Astrocyte of the cerebellum (primary cell): Measurements from ENCODE around the gene IRX4.

Source experiments
- DNase-seq: peaks from one replicate; pipeline ENCODE4 v3.0.0-alpha.2; 2011; ENCODE audit warnings: low read depth
- H3K4me3 ChIP-seq: 2 replicates; pipeline ENCODE4 v1.5.1; 2011; ENCODE audit warnings: mild to moderate bottlenecking, low read depth, low read length, moderate library complexity
- in situ Hi-C: cut with HindIII; loops from 2 replicates; pipeline ENCODE4 v1.10.0; 2017; ENCODE audit warnings: low sequenced_read_pairs
- TF ChIP-seq, protein P1 (sequence below): IDR thresholded peaks from 2 replicates; pipeline ENCODE4 v1.5.1; 2012; ENCODE audit warnings: low read length, low read depth, moderate library complexity, mild to moderate bottlenecking; ENCODE audit errors: missing control alignments

The IRX4 gene

DNA sequence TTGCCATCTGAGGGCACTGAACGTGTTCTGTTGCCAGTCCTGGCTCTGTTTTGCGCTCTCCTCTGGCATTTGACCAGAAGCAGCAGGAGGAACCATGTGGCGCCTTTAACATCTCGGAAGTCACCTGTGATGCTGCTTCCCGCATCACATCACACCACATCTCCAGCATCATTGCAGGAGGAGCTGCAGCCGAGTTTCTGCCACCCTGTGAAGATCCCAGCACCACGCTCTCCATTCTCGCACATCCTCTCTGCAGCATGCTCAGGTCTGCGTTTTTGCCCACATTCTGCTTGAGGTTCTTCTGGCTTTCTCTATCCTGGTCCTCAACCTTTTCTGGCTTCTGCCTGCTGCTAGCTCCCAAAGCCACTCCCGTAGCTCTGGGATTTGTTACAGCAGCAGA lies 11.0 kb upstream of the IRX4 start:
- TF ChIP-seq, protein P1, sequence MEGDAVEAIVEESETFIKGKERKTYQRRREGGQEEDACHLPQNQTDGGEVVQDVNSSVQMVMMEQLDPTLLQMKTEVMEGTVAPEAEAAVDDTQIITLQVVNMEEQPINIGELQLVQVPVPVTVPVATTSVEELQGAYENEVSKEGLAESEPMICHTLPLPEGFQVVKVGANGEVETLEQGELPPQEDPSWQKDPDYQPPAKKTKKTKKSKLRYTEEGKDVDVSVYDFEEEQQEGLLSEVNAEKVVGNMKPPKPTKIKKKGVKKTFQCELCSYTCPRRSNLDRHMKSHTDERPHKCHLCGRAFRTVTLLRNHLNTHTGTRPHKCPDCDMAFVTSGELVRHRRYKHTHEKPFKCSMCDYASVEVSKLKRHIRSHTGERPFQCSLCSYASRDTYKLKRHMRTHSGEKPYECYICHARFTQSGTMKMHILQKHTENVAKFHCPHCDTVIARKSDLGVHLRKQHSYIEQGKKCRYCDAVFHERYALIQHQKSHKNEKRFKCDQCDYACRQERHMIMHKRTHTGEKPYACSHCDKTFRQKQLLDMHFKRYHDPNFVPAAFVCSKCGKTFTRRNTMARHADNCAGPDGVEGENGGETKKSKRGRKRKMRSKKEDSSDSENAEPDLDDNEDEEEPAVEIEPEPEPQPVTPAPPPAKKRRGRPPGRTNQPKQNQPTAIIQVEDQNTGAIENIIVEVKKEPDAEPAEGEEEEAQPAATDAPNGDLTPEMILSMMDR, result no peak
- in situ Hi-C loops, result no loop called here
- no peak overlapping the region for H3K4me3 ChIP-seq
- DNase-seq, result no peak

DNA sequence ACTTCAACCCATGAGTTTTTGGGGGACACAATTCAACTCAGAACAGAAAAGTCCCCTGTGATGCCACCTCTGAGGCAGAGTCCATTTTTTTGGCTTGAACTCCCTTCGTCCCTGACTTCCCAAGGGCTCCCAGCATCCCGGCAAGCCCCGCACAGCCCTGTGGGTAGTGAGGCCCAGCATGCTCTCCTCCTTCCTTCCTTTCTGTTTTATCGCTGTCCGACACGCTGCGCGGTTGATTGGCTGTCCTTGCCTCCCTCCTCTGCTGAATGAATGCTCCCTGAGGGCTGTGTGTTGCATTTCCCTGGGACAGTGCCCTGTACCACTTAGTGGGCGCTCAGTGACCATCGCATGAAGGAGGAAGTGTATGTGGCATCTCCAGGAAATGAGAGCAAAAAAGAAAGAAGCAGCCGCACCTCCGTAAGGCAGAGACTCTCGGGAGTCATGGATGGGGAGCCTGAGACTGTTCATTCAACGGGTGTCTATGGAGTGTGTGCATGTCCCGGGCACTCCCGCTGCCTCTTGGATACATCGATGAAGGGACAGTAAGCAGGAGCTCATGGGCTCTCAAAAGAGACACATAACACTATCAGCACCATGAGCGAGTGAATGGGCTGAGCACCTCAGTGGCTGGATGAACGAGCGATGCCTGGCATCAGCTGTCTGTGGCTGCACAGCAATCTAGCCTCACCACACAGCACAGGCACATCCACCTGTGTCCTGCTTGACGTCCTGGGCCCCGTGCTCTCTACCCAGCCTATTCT lies 10.1 kb upstream of the IRX4 start:
- no peak overlapping the region for H3K4me3 ChIP-seq
- no peak for DNase-seq
- in situ Hi-C loops, result no loop called here
- TF ChIP-seq, protein P1, result no peak

DNA sequence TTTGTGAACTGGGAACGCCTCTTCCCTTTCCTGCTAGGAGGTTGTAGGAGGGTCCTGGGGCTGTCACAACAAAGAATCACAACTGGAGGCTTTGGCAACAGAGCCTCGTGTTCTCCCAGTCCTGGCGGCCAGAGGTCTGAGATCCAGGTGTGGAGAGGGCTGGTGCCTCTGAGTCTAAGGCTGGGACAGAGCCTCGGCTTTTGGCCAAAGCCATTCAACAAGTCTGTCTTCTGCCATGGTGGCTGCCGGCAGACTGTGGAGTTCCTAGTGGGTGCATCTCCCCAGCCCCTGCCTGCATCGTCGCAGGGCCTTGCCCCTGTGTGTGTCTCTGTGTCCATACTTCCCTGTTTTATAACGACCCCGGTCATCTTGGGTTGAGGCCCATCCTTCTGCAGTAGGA lies 9.5 kb upstream of the IRX4 start:
- in situ Hi-C loops, result no loop called here
- DNase-seq, result no peak
- TF ChIP-seq, protein P1, result no peak
- H3K4me3 ChIP-seq, result no peak overlapping the region

DNA sequence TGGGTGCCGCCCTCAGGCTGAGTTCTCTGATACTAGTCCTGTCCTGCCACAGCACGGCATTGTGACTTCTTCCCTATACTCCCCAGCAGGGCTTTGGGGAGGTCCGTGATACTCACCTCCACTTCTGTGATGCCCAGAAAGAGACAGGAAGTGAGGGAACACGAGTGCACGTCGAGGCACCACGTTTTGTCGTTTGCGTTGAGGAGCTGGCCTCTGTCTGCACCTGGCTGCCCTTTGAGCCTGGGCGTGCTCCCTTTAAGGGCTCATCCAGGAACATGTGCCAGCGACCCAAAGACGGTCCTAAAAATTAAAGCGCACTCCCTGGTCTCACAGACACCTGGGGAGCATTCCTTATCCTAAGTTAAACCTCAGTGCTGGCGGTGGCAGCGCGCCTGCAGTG lies 8.7 kb upstream of the IRX4 start:
- DNase-seq, result no peak
- in situ Hi-C loops, result no loop called here
- TF ChIP-seq, protein P1, result no peak
- no peak overlapping the region for H3K4me3 ChIP-seq

DNA sequence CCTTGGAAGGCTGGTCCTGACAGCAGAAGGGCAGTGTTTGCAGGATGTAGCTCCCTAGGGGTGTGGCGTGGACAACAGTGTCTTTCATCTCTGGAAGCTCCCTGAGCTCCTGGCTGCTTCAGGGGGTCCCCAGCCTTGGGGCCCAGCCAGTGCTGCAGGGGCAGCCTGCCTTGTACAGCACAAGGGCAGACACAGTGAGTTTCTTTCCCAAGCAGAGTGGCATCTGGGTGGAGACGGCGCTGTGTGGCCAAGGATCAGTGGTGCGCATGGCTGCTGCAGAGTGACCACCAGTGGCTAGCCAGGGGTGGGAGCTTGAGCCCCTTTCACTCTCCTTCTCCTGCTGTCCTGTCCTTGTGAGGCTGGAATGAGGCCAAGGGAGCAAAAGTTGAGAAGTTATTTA lies 7.6 kb upstream of the IRX4 start:
- in situ Hi-C loops, result no loop called here
- TF ChIP-seq, protein P1, result no peak
- H3K4me3 ChIP-seq, result no peak overlapping the region
- DNase-seq, result no peak

DNA sequence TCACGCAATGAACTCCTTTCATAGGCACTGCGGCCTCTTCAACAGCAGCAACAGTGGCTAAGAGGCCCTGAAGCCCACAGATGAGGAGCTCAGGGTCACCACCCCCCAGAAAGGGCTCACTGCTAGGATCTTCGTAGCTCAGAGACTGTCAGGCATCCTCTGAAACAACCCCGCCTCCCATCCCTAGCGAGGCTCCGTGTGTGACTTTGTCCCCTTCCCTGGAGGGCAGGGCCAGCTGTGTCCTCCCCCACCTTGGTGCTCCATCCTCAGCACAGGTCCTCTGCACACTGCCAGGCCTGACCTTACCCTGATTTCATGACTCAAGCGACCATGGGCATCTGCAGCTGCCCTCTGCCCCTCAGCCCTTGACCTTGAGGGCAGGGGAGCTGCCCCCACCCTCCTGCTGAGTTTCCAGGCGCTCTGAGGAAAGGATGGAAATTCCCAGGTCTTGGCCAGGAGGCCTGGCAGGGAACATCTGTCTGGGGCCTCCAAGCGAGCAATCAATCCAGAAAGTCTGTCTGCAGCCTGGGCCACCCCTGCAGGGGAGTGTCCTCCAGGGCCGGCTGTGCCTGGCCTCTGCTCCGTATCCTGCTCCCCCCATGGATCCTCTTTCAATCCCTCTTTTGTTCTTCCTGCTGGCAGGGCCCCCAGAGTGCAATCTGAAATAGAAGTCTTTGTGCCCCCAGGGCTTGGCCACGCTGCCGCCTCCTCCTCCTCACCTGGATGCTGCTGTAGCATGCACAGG lies 6.8 kb upstream of the IRX4 start:
- TF ChIP-seq, protein P1, result no peak
- DNase-seq, result no peak
- H3K4me3 ChIP-seq, result no peak overlapping the region
- in situ Hi-C loops, result no loop called here
